ENCODE data around the gene MAML2. TPM values are rescaled to one million over a fixed set of nuclear protein-coding genes. Genes with fewer than 3 reads are reported as not detected.

MAML2 gene
- total RNA-seq, 4 donors from 2014 or later, result 17.6 to 31.6 (median 25.8) TPM

DNA sequence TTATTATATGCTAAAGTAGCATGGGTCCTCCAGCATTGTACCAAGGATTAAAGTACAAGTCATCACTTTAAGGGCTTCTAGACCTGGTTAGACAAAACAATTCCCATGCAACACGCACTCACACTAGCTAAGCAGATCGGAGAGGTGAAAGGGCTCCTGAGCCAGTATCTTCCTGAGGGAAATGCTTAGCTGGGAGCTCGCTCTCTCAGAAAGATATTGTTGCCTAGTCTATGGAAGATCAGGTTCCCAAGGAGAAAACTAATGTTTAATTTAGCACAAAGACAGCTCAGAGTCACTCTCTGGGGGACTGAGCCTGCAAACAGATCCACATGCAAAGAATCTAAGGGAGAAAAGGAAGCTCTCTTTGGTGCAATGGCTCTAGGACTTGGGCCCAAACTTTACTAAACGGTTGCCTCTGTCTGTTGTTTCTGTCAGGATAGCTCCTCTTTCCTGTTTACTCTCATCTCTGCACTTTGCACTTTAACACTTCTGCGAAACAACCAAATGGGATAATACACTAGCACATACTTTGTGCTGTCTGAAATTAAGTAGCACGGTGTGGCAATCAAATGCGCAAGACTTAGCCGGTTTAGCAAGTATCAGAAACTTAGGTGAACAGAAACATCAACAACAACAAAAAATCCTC lies 10.7 kb downstream of the MAML2 start:
- WGBS, 2 donors, result 60 to 62% methylated on average over 8 of the region's 8 CpGs
- DNase-seq (ENCODE audit: low spot score in 2 of 2), result no peak
- H3K4me3 ChIP-seq (ENCODE audit: low read depth, poor library complexity, severe bottlenecking), result no peak overlapping the region
- no peak for TF ChIP-seq CTCF (IDR thresholded peaks at IDR 0.05)
- TF ChIP-seq POLR2A (IDR thresholded peaks at IDR 0.05), result no peak
- intact Hi-C loops (cut with DNase I; ENCODE audit: low total_unique reads), result no loop called here

- intact Hi-C loops (cut with DNase I; ENCODE audit: low total_unique reads), result no loop called here
- WGBS, 2 donors, result 82 to 86% methylated on average over 7 of the region's 7 CpGs
- TF ChIP-seq POLR2A (IDR thresholded peaks at IDR 0.05) (no peak), CTCF (IDR thresholded peaks at IDR 0.05) (no peak)
- no peak for DNase-seq (ENCODE audit: low spot score in 2 of 2)
- no peak overlapping the region for H3K4me3 ChIP-seq (ENCODE audit: low read depth, poor library complexity, severe bottlenecking)
These were observed 11.3 kb downstream of the MAML2 start for GRCh38 chr11:96331699-96332116.

GRCh38 chr11:96330511-96330859 lies 12.5 kb downstream of the MAML2 start:
- WGBS, 2 donors, result 97 to 98% methylated on average over 4 of the region's 4 CpGs
- intact Hi-C loops (cut with DNase I; ENCODE audit: low total_unique reads), result no loop called here
- no peak for DNase-seq (ENCODE audit: low spot score in 2 of 2)
- no peak overlapping the region for H3K4me3 ChIP-seq (ENCODE audit: low read depth, poor library complexity, severe bottlenecking)
- TF ChIP-seq POLR2A (IDR thresholded peaks at IDR 0.05) (no peak), CTCF (IDR thresholded peaks at IDR 0.05) (no peak)

DNA sequence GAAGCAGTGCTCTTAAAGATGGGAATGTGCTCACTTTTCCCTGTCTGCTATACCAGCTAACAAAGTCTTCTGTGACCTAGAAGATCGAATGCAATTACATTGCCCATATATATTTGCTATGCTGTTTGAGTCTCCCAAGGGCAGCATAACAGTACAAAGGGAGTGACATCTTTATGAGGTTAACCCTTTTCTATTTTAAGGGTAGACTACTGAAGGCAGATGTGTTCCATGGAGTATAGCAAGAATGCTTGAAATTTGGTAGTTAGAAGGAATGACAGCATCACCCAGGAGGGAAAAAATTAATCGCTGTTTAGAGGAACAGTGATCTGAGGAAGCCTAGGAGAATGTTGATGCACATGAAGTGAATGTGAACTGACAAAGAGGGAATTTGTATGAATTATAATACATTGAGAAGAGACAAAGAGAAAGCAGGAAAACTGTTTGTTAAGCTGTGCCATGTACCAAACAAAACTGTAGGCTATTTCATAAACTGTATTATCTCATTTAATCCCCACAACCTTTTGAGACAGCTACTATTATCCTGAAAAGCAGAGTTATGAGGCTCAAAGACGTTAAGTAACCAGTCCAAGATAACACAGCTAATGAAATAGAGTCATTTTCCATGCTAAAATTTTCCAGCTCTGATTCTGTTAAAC lies 13.0 kb downstream of the MAML2 start:
- no peak overlapping the region for H3K4me3 ChIP-seq (ENCODE audit: low read depth, poor library complexity, severe bottlenecking)
- DNase-seq (ENCODE audit: low spot score in 2 of 2), result no peak
- TF ChIP-seq CTCF (IDR thresholded peaks at IDR 0.05) (no peak), POLR2A (IDR thresholded peaks at IDR 0.05) (no peak)
- intact Hi-C loops (cut with DNase I; ENCODE audit: low total_unique reads), result no loop called here
- 83% methylated on average over 3 of the region's 3 CpGs for WGBS, 2 donors

DNA sequence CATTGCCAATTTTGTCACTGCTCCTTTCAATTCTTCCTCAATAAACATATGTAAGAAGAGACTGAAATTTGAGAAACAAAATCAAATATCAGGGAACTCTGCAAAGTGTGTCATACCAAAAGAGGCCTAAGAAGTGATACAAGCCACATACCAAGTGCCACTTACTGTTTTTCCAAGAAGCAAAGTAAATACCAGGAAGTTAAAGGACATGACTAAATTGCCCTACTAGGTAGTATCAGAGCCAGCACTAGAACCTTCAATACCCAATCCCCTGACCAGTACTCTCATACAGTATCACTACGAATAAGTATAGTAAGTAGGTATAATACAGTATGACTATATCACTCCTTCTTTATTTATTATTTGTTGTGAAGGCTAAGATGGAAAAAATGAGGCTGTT lies 13.6 kb downstream of the MAML2 start:
- no peak for DNase-seq (ENCODE audit: low spot score in 2 of 2)
- TF ChIP-seq CTCF (IDR thresholded peaks at IDR 0.05), result no peak
- TF ChIP-seq POLR2A (IDR thresholded peaks at IDR 0.05), result no peak
- intact Hi-C loops (cut with DNase I; ENCODE audit: low total_unique reads), result no loop called here
- H3K4me3 ChIP-seq (ENCODE audit: low read depth, poor library complexity, severe bottlenecking), result no peak overlapping the region
- 91 to 92% methylated on average over 1 of the region's 1 CpG for WGBS, 2 donors
